Breast epithelium (tissue), 3 donors: ENCODE data around the gene NUDT17.

Experiments used
- POLR2A ChIP-seq: fragments of 450-650 bp; IDR thresholded peaks from one replicate; pipeline ENCODE4 v1.6.1; 2016; ENCODE audit warnings: antibody characterized with exemption, mild to moderate bottlenecking, moderate library complexity
- POLR2AphosphoS5 ChIP-seq, 3 donors: sonication (generic); formaldehyde crosslinking; IDR thresholded peaks; one replicate each; pipeline ENCODE4 v1.6.1; 2017; ENCODE audit warnings: antibody characterized with exemption in 3 of 3
- TF ChIP-seq, protein P1 (sequence below), 3 donors: fragments of 450-650 bp; IDR thresholded peaks; one replicate each; pipeline ENCODE4 v1.5.1; 2016 to 2017; ENCODE audit warnings: antibody characterized with exemption in 3 of 3, mild to moderate bottlenecking in 3 of 3, moderate library complexity in 3 of 3

- TF ChIP-seq, protein P1, sequence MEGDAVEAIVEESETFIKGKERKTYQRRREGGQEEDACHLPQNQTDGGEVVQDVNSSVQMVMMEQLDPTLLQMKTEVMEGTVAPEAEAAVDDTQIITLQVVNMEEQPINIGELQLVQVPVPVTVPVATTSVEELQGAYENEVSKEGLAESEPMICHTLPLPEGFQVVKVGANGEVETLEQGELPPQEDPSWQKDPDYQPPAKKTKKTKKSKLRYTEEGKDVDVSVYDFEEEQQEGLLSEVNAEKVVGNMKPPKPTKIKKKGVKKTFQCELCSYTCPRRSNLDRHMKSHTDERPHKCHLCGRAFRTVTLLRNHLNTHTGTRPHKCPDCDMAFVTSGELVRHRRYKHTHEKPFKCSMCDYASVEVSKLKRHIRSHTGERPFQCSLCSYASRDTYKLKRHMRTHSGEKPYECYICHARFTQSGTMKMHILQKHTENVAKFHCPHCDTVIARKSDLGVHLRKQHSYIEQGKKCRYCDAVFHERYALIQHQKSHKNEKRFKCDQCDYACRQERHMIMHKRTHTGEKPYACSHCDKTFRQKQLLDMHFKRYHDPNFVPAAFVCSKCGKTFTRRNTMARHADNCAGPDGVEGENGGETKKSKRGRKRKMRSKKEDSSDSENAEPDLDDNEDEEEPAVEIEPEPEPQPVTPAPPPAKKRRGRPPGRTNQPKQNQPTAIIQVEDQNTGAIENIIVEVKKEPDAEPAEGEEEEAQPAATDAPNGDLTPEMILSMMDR (IDR thresholded peaks at IDR 0.05), result no peak
- no peak for TF ChIP-seq POLR2A
- TF ChIP-seq POLR2AphosphoS5 (IDR thresholded peaks at IDR 0.05), result no peak
Observed at GRCh38 chr1:145885738-145886287, 40.4 kb downstream of the NUDT17 start, which contains the start of gene ANKRD35.
